ENCODE data around the gene AGBL4.

GRCh38 chr1:49106445-49106844, 917.3 kb downstream of the AGBL4 start:
- TF ChIP-seq CTCF (conservative IDR thresholded peaks at IDR 0.05; ENCODE audit: low read depth, low read length) (no peak), POLR2A (IDR thresholded peaks at IDR 0.05; ENCODE audit: low read depth, low read length) (no peak), RCOR1 (IDR thresholded peaks at IDR 0.05; ENCODE audit: insufficient replicate concordance, low read length) (no peak), MXI1 (IDR thresholded peaks at IDR 0.05; ENCODE audit: borderline replicate concordance, low read depth, low read length) (no peak)
